Measurements from ENCODE around the gene CYP27B1. TPM values are rescaled to one million over a fixed set of nuclear protein-coding genes. Genes with fewer than 3 reads are reported as not detected.

The CYP27B1 gene
- total and polyA plus RNA-seq, 10 of the 15 experiments (the other 5 are each of a cell fraction or from before 2014, with no cell fraction given): 0.10 to 2.7 (median 1.1) TPM

DNA sequence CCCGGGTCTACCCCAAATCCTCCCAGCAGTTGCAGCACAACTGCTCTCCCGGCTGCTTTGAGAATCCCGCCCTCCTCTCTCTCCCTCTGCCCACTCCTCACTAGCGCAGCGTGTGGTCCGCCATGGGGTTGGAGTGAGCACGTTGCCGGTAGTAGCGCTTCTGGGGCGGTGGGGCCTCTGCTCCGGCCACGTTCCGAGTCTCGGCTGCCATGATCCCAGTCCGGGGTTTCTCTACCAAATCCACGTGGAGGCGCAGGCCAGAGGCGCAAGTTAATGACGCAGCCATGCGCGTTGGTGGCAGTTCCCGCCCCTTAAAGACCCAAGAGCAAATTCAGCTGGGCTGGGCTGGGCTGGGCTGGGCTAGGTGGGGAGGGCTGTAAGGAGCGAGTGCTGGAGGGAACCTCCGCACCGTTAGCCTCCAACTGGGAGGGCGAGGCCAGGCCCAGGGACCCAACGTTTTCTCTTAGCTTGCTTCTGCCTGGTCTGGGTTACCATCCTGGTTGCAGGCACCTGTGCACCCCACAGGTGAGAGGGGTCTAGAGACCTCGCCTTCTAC is 5.1 kb upstream of the CYP27B1 start, which contains the start of gene METTL1 (continued):
- TF ChIP-seq MYB (IDR thresholded peaks at IDR 0.05; ENCODE audit: borderline replicate concordance, low read depth, low read length) (no peak), BRCA1 (IDR thresholded peaks at IDR 0.05; ENCODE audit: low read depth, low read length) (no peak), TCF12 (IDR thresholded peaks at IDR 0.05; ENCODE audit: low read depth, low read length) (no peak)

DNA sequence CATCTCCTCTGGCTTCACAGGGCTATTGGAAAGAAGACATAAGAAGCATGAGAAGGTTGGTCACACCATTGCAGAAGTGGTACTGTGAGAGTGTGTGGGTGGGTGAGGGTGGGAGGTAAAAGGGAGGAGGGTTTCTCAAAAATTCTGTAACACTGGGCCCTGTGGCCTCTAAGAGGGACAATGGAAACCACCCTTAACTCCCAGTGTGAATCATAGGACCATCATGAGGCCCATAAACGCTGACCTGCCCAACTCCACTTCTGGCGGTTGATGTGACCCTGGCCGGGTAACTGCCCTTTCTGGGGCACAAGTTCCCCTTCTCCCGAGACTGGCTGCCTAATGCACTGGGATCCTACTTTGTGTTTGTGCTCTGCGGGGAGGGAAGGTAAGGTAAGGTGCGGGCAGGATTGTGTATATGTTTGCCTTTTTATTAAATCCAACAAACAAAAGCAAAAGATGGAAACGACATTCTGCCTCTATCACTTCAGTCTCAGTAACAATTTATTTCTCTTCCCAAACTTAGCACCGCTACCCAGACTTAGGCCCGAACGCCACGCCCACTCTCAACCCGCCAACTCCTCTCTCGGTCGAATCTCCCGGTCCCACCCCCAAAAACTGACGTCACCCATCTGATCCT is 4.5 kb upstream of the CYP27B1 start:
- ATAC-seq (peak; percentile 83), FAIRE-seq (peak; percentile 89), DNase-seq (ENCODE audit: low read depth, low spot score) (peak; percentile 74)
- ChIA-PET SMC1A (ENCODE audit: uncharacterized antibody, unreplicated experiment) (interaction anchor here (0.7 to 0.8 kb wide), 2 partner anchors 10 to 15 kb away, joined by 3 to 4 read pairs; no protein-coding TSS in a partner anchor), POLR2A (interaction anchor here (0.8 to 1.9 kb wide), 6 partner anchors 12 to 127 kb away, joined by 3 to 11 read pairs (median 4); partner anchors contain the start of gene TSFM), CTCF (interaction anchor here (1.0 to 7.3 kb wide), 6 partner anchors 10 to 16 kb away, joined by 4 to 62 read pairs (median 7); partner anchors contain the start of genes MARCHF9 and TSFM), RAD21 (ENCODE audit: unreplicated experiment) (interaction anchor here (1.2 kb wide), 1 partner anchor 15 kb away, joined by 6 read pairs; no protein-coding TSS in a partner anchor)
- H3K36me3 ChIP-seq (ENCODE audit: control insufficient read depth in 2 of 2, insufficient read depth in 2 of 2, low read length in 1 of 2): peaks cover 0 to 4% of the 10 kb centered on the region in 2 experiments; a peak in 2 of 4 replicates
- H3K9ac ChIP-seq (ENCODE audit: control insufficient read depth, insufficient read depth, low read length): peak overlapping the region; percentile 83
- H4K20me1 ChIP-seq (ENCODE audit: control insufficient read depth, insufficient read depth): no peaks in the 10 kb centered on the region
- peak overlapping the region; percentile 90 for H2AFZ ChIP-seq (ENCODE audit: control insufficient read depth, low read depth, low read length)
- no peaks in the 10 kb centered on the region for H3K9me3 ChIP-seq (replicated peaks; ENCODE audit: control insufficient read depth, insufficient read depth, low read length)
- WGBS (ENCODE audit: insufficient coverage, insufficient replicate concordance, low lambda C conversion rate, missing lambda C conversion rate): under 1% methylated on average over 16 of the region's 16 CpGs
- H3K4me1 ChIP-seq (ENCODE audit: control insufficient read depth, insufficient read depth, low read length): peaks cover 5% of the 10 kb centered on the region
- peaks cover 0 to 2% of the 10 kb centered on the region in 2 experiments; a peak in 1 of 4 replicates for H3K27me3 ChIP-seq (replicated peaks in 1 of 2; ENCODE audit: control insufficient read depth in 2 of 2, insufficient read depth in 2 of 2, low read length in 1 of 2)
- in situ Hi-C loops (cut with MboI): no loop called here
- peak overlapping the region; percentile 90 for H3K4me3 ChIP-seq
- peak overlapping the region; percentile 99 for H3K4me2 ChIP-seq (ENCODE audit: control insufficient read depth, insufficient read depth)
- no peaks in the 10 kb centered on the region for H3K79me2 ChIP-seq (ENCODE audit: control insufficient read depth, insufficient read depth, low read length)
- peak overlapping the region; percentile 82 for H3K27ac ChIP-seq (ENCODE audit: control insufficient read depth, insufficient read depth)
- intact Hi-C loops (cut with micrococcal nuclease; ENCODE audit: unreplicated experiment): no loop called here
- BruUV-seq (replicated peaks): TSS peak; percentile 81
- TF ChIP-seq HDAC2 (IDR thresholded peaks at IDR 0.05) (no peak), FOS (IDR thresholded peaks at IDR 0.05; ENCODE audit: borderline replicate concordance, extremely low read depth, insufficient read length) (no peak), ZSCAN29 (IDR thresholded peaks at IDR 0.05) (no peak), SUZ12 (IDR thresholded peaks at IDR 0.05; ENCODE audit: unreplicated experiment) (no peak), CHD4 (IDR thresholded peaks at IDR 0.05) (no peak), HDAC6 (IDR thresholded peaks at IDR 0.05; ENCODE audit: unreplicated experiment) (no peak), SREBF1 (IDR thresholded peaks at IDR 0.05; ENCODE audit: low read length) (no peak), KAT2A (conservative IDR thresholded peaks at IDR 0.05; ENCODE audit: control insufficient read depth, low read depth, low read length) (no peak), EZH2 (IDR thresholded peaks at IDR 0.05; ENCODE audit: borderline replicate concordance, control insufficient read depth, low read depth, low read length) (no peak), LARP7 (IDR thresholded peaks at IDR 0.05) (no peak), POLR2AphosphoS5 (IDR thresholded peaks at IDR 0.05; ENCODE audit: low read length) (no peak), MTA2 (IDR thresholded peaks at IDR 0.05; ENCODE audit: low read depth) (no peak), POLR2A (IDR thresholded peaks at IDR 0.05; ENCODE audit: low read depth, low read length) (no peak), NR2F1 (conservative IDR thresholded peaks at IDR 0.05) (0 out of 2 replicates have a peak, but pooled peaks have one; percentile 5), GABPA (IDR thresholded peaks at IDR 0.05; ENCODE audit: low read depth) (no peak)
- TF ChIP-seq, protein P1, sequence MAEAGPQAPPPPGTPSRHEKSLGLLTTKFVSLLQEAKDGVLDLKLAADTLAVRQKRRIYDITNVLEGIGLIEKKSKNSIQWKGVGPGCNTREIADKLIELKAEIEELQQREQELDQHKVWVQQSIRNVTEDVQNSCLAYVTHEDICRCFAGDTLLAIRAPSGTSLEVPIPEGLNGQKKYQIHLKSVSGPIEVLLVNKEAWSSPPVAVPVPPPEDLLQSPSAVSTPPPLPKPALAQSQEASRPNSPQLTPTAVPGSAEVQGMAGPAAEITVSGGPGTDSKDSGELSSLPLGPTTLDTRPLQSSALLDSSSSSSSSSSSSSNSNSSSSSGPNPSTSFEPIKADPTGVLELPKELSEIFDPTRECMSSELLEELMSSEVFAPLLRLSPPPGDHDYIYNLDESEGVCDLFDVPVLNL (IDR thresholded peaks at IDR 0.05; ENCODE audit: low read depth, low read length): peak; percentile 67
- TF ChIP-seq, protein P2, sequence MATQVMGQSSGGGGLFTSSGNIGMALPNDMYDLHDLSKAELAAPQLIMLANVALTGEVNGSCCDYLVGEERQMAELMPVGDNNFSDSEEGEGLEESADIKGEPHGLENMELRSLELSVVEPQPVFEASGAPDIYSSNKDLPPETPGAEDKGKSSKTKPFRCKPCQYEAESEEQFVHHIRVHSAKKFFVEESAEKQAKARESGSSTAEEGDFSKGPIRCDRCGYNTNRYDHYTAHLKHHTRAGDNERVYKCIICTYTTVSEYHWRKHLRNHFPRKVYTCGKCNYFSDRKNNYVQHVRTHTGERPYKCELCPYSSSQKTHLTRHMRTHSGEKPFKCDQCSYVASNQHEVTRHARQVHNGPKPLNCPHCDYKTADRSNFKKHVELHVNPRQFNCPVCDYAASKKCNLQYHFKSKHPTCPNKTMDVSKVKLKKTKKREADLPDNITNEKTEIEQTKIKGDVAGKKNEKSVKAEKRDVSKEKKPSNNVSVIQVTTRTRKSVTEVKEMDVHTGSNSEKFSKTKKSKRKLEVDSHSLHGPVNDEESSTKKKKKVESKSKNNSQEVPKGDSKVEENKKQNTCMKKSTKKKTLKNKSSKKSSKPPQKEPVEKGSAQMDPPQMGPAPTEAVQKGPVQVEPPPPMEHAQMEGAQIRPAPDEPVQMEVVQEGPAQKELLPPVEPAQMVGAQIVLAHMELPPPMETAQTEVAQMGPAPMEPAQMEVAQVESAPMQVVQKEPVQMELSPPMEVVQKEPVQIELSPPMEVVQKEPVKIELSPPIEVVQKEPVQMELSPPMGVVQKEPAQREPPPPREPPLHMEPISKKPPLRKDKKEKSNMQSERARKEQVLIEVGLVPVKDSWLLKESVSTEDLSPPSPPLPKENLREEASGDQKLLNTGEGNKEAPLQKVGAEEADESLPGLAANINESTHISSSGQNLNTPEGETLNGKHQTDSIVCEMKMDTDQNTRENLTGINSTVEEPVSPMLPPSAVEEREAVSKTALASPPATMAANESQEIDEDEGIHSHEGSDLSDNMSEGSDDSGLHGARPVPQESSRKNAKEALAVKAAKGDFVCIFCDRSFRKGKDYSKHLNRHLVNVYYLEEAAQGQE (IDR thresholded peaks at IDR 0.05; ENCODE audit: low read depth, low read length): no peak

Measured in GM12878 (cell line).